GM12878 (cell line): ENCODE results near the gene PRRX2. TPM values are rescaled to one million over a fixed set of nuclear protein-coding genes. Genes with fewer than 3 reads are reported as not detected.

Experiments
- ATAC-seq: fragments of 200-7000 bp; cut with Tn5 transposase; 3 replicates; pipeline ENCODE4 v1.9.1; 2020; ENCODE audit warnings: mild to moderate bottlenecking, moderate library complexity
- BruUV-seq: library from RNA; stranded (reverse); fragments of 400-500 nt; replicated peaks from 2 replicates; lab custom pipeline; 2021; lab: Mats Ljungman, UMichigan
- CTCF ChIA-PET: fragments of 300-600 bp; sonication (Branson Sonifier 250); formaldehyde crosslinking; extraction: SDS; loops from one replicate; lab custom pipeline; 2021; ENCODE audit warnings: inconsistent platforms; lab: Yijun Ruan, JAX
- POLR2A ChIA-PET: fragments of 350-600 bp; formaldehyde crosslinking; extraction: SDS; loops from one replicate; lab custom pipeline; 2021; ENCODE audit warnings: inconsistent platforms; lab: Charles Lee
- RAD21 ChIA-PET: fragments of 300-600 bp; sonication (Branson Sonifier 250); formaldehyde crosslinking; loops from one replicate; lab custom pipeline; 2023; ENCODE audit warnings: antibody characterized with exemption; ENCODE audit not compliant: unreplicated experiment; lab: Charles Lee
- SMC1A ChIA-PET: fragments of 300-600 bp; sonication (Branson Sonifier 250); formaldehyde crosslinking; loops from one replicate; lab custom pipeline; 2023; ENCODE audit not compliant: unreplicated experiment, uncharacterized antibody; lab: Charles Lee
- DNase-seq: peaks from one replicate; pipeline ENCODE4 v3.0.0-alpha.2; 2011; ENCODE audit warnings: low read depth, low spot score
- FAIRE-seq: peaks from 3 replicates; lab custom pipeline; 2011; peaks lifted over from hg19 to GRCh38; lab: Jason Lieb, UNC
- H2AFZ ChIP-seq: 2 replicates; pipeline ENCODE4 v1.6.0; 2011; ENCODE audit warnings: low read depth, low read length, control low read depth; ENCODE audit not compliant: control insufficient read depth
- H3K27ac ChIP-seq: 2 replicates; pipeline ENCODE4 v1.5.1; 2011; ENCODE audit warnings: control low read depth; ENCODE audit not compliant: control insufficient read depth, insufficient read depth
- H3K27me3 ChIP-seq, 2 experiments: replicated peaks in 1 of 2; 2 replicates each; pipeline versions ENCODE4 v1.6.0 to v1.6.1; 2011; ENCODE audit warnings: low read length in 1 of 2; ENCODE audit not compliant: control insufficient read depth in 2 of 2, insufficient read depth in 2 of 2
- H3K36me3 ChIP-seq, 2 experiments: 2 replicates each; pipeline ENCODE4 v1.5.1; 2011; ENCODE audit warnings: low read length in 1 of 2; ENCODE audit not compliant: control insufficient read depth in 2 of 2, insufficient read depth in 2 of 2
- H3K4me1 ChIP-seq: 2 replicates; pipeline ENCODE4 v1.6.1; 2011; ENCODE audit warnings: mild to moderate bottlenecking, low read length, moderate library complexity, mixed read lengths; ENCODE audit not compliant: control insufficient read depth, insufficient read depth
- H3K4me2 ChIP-seq: 2 replicates; pipeline ENCODE4 v1.6.0; 2011; ENCODE audit warnings: control low read depth; ENCODE audit not compliant: control insufficient read depth, insufficient read depth
- H3K4me3 ChIP-seq: fragments of 200-600 bp; sonication (generic); 2 replicates; pipeline ENCODE4 v1.5.1; 2016
- H3K79me2 ChIP-seq: 2 replicates; pipeline ENCODE4 v1.6.0; 2011; ENCODE audit warnings: low read length; ENCODE audit not compliant: control insufficient read depth, insufficient read depth
- H3K9ac ChIP-seq: 2 replicates; pipeline ENCODE4 v1.8.0; 2011; ENCODE audit warnings: low read length, control low read depth, mixed read lengths; ENCODE audit not compliant: control insufficient read depth, insufficient read depth
- H3K9me3 ChIP-seq: replicated peaks from 3 replicates; pipeline ENCODE4 v1.5.1; 2011; ENCODE audit warnings: mild to moderate bottlenecking, low read length; ENCODE audit not compliant: control insufficient read depth, insufficient read depth
- H4K20me1 ChIP-seq: 2 replicates; pipeline ENCODE4 v1.6.0; 2011; ENCODE audit not compliant: control insufficient read depth, insufficient read depth
- ATF3 ChIP-seq: IDR thresholded peaks from 2 replicates; pipeline ENCODE4 v1.6.1; 2011; ENCODE audit warnings: low read depth, mild to moderate bottlenecking, low read length, moderate library complexity, borderline replicate concordance; ENCODE audit errors: extremely low read depth
- BMI1 ChIP-seq: fragments of 450-650 bp; IDR thresholded peaks from 2 replicates; pipeline ENCODE4 v1.6.1; 2016; ENCODE audit warnings: mild to moderate bottlenecking, moderate library complexity, borderline replicate concordance
- GABPA ChIP-seq: IDR thresholded peaks from 2 replicates; pipeline ENCODE4 v1.6.1; 2014; ENCODE audit warnings: antibody characterized with exemption, low read depth, mild to moderate bottlenecking, inconsistent platforms
- HCFC1 ChIP-seq: fragments of 150-350 bp; IDR thresholded peaks from 2 replicates; pipeline ENCODE4 v1.6.1; 2014; ENCODE audit warnings: low read length
- IKZF1 ChIP-seq: fragments of 450-650 bp; conservative IDR thresholded peaks from 2 replicates; pipeline ENCODE4 v1.6.1; 2017; ENCODE audit warnings: antibody characterized with exemption, mild to moderate bottlenecking
- IKZF2 ChIP-seq, 2 experiments: fragments of 450-650 bp; IDR thresholded peaks; 2 replicates each; pipeline ENCODE4 v1.6.1; 2017; ENCODE audit warnings: mild to moderate bottlenecking in 2 of 2, moderate library complexity in 2 of 2
- NRF1 ChIP-seq: conservative IDR thresholded peaks from 2 replicates; pipeline ENCODE4 v1.6.1; 2011; ENCODE audit warnings: mild to moderate bottlenecking, low read depth, low read length, improper control_type of control experiment
- POLR2AphosphoS5 ChIP-seq: IDR thresholded peaks from 2 replicates; pipeline ENCODE4 v1.6.1; 2011; ENCODE audit warnings: mild to moderate bottlenecking, low read length, inconsistent platforms
- RCOR1 ChIP-seq: conservative IDR thresholded peaks from 2 replicates; pipeline ENCODE4 v1.6.1; 2012; ENCODE audit warnings: low read depth, low read length, improper control_type of control experiment
- RFX5 ChIP-seq: IDR thresholded peaks from 2 replicates; pipeline ENCODE4 v1.6.1; 2011; ENCODE audit warnings: low read depth, low read length, improper control_type of control experiment
- SIX5 ChIP-seq: IDR thresholded peaks from 2 replicates; pipeline ENCODE4 v1.6.1; 2011; ENCODE audit warnings: mild to moderate bottlenecking, low read depth, low read length, moderate library complexity; ENCODE audit not compliant: severe bottlenecking
- SMC3 ChIP-seq: IDR thresholded peaks from 2 replicates; pipeline ENCODE4 v1.6.1; 2011; ENCODE audit warnings: low read length, improper control_type of control experiment, borderline replicate concordance
- SREBF1 ChIP-seq: IDR thresholded peaks from 2 replicates; pipeline ENCODE4 v1.6.1; 2012; ENCODE audit warnings: mild to moderate bottlenecking, low read length
- TARDBP ChIP-seq: IDR thresholded peaks from 2 replicates; pipeline ENCODE4 v1.6.1; 2016; ENCODE audit warnings: borderline replicate concordance
- TBL1XR1 ChIP-seq: IDR thresholded peaks from 2 replicates; pipeline ENCODE4 v1.6.1; 2012; ENCODE audit warnings: low read depth, low read length, improper control_type of control experiment
- USF2 ChIP-seq: IDR thresholded peaks from 2 replicates; pipeline ENCODE4 v1.6.1; 2011; ENCODE audit warnings: low read depth, low read length, improper control_type of control experiment, borderline replicate concordance
- WRNIP1 ChIP-seq: IDR thresholded peaks from 2 replicates; pipeline ENCODE4 v1.6.1; 2011; ENCODE audit warnings: low read depth, low read length, improper control_type of control experiment, borderline replicate concordance
- ZNF217 ChIP-seq: fragments of 450-650 bp; IDR thresholded peaks from 2 replicates; pipeline ENCODE4 v1.6.1; 2017; ENCODE audit warnings: antibody characterized with exemption, mild to moderate bottlenecking
- ZNF384 ChIP-seq: IDR thresholded peaks from 2 replicates; pipeline ENCODE4 v1.6.1; 2012; ENCODE audit warnings: low read depth, mild to moderate bottlenecking, low read length, improper control_type of control experiment, borderline replicate concordance
- ZNF592 ChIP-seq: fragments of 450-650 bp; IDR thresholded peaks from 2 replicates; pipeline ENCODE4 v1.6.1; 2017; ENCODE audit warnings: mild to moderate bottlenecking, moderate library complexity
- WGBS: methylation state at CpG from one replicate; pipeline ENCODE4 v1.1.6; 2016; ENCODE audit warnings: low lambda C conversion rate; ENCODE audit not compliant: insufficient replicate concordance, insufficient coverage; ENCODE audit errors: missing lambda C conversion rate; 5-methylcytosine and 5-hydroxymethylcytosine counted together
- in situ Hi-C: fragments of 300-500 bp; cut with MboI; formaldehyde crosslinking; loops from 9 replicates; pipeline ENCODE4 v1.14.3; 2018; ENCODE audit warnings: mixed read lengths
- intact Hi-C: fragments of 100-400 bp; cut with micrococcal nuclease; formaldehyde crosslinking; loops from one replicate; pipeline ENCODE4 v1.14.2; 2022; ENCODE audit not compliant: unreplicated experiment
- polyA plus RNA-seq, 11 experiments: library from polyadenylated mRNA; depleted of rRNA in 4 of 11; unstranded in 6 of 11; stranded (reverse) in 5 of 11; fragments of >200 nt; fragmentation: Nextera tagmentation in 4 of 11; fragmentation: Illumina TruSeq in 1 of 11; extraction: Ambion mirVana in 4 of 11; extraction: Trizol in 1 of 11; gene quantifications; 1 replicate in 1 of 11; 2 replicates in 10 of 11; pipeline versions ENCODE4 v1.2.1 to v1.2.3, GENCODE V29; 2011 to 2016; ENCODE audit warnings: inconsistent platforms in 2 of 11, missing spikeins in 2 of 11, low read depth in 1 of 11
- total RNA-seq, 4 experiments: library from RNA; depleted of rRNA in 3 of 4; stranded (reverse); fragments of >200 nt in 3 of 4; fragmentation: Illumina TruSeq in 1 of 4; extraction: Trizol in 1 of 4; gene quantifications; 2 replicates each; pipeline versions ENCODE4 v1.2.1 to v1.2.3, GENCODE V29; 2013 to 2021

The PRRX2 gene
- total and polyA plus RNA-seq, 10 of the 15 experiments (the other 5 are each of a cell fraction or from before 2014, with no cell fraction given) = not detected

- 0% methylated on average over 3 of the region's 3 CpGs for WGBS
- ChIA-PET SMC1A (no interaction called here), RAD21 (no interaction called here), CTCF (no interaction called here), POLR2A (no interaction called here)
- no peaks in the 10 kb centered on the region for H3K79me2 ChIP-seq
- H2AFZ ChIP-seq = no peak overlapping the region
- ATAC-seq = no peak
- in situ Hi-C loops (no loop called here), intact Hi-C loops (no loop called here)
- BruUV-seq = no TSS peak
- no peaks in the 10 kb centered on the region for H4K20me1 ChIP-seq
- no peak overlapping the region for H3K4me2 ChIP-seq
- H3K27ac ChIP-seq = no peak overlapping the region
- no peaks in the 10 kb centered on the region for H3K36me3 ChIP-seq
- no peaks in the 10 kb centered on the region; a peak in 1 of 4 replicates for H3K27me3 ChIP-seq
- H3K9ac ChIP-seq = no peak overlapping the region
- no peaks in the 10 kb centered on the region for H3K4me1 ChIP-seq
- no peaks in the 10 kb centered on the region for H3K9me3 ChIP-seq
- no peak for DNase-seq
- TF ChIP-seq IKZF1 = no peak
- TF ChIP-seq SIX5 = no peak
- no peak for TF ChIP-seq RFX5
- TF ChIP-seq WRNIP1 = no peak
- TF ChIP-seq ZNF217 = no peak
- no peak for TF ChIP-seq ZNF384
- no peak for TF ChIP-seq USF2
- no peak for TF ChIP-seq POLR2AphosphoS5
- TF ChIP-seq ATF3 = no peak
- no peak for TF ChIP-seq IKZF2 (IDR thresholded peaks at IDR 0.05)
- TF ChIP-seq HCFC1 = no peak
- TF ChIP-seq GABPA = no peak
- no peak for TF ChIP-seq ZNF592
- no peak for TF ChIP-seq TBL1XR1
- TF ChIP-seq NRF1 = no peak
- no peak for TF ChIP-seq TARDBP
- no peak for TF ChIP-seq SMC3
- no peak for TF ChIP-seq RCOR1
- no peak for TF ChIP-seq BMI1
- no peak for TF ChIP-seq SREBF1
- no peak overlapping the region for H3K4me3 ChIP-seq
- no peak for FAIRE-seq
Measured at GRCh38 chr9:129685933-129686259, 20.4 kb downstream of the PRRX2 start.
